Astrocyte (in vitro differentiated cells and primary cell): ENCODE data around the gene PSME4. TPM values are rescaled to one million over a fixed set of nuclear protein-coding genes. Genes with fewer than 3 reads are reported as not detected.

Experiments
- DNase-seq: peaks from one replicate; pipeline ENCODE4 v3.0.0-alpha.2; 2010; ENCODE audit warnings: low read depth
- FAIRE-seq: peaks from 2 replicates; lab custom pipeline; 2011; peaks lifted over from hg19 to GRCh38; lab: Jason Lieb, UNC
- H2AFZ ChIP-seq: 2 replicates; pipeline ENCODE4 v1.6.0; 2012; ENCODE audit warnings: low read depth, low read length, inconsistent platforms
- H3K27ac ChIP-seq: 2 replicates; pipeline ENCODE4 v1.5.1; 2011; ENCODE audit warnings: low read depth, low read length, inconsistent platforms
- H3K27me3 ChIP-seq: 2 replicates; pipeline ENCODE4 v1.6.0; 2011; ENCODE audit warnings: low read length, inconsistent platforms; ENCODE audit not compliant: insufficient read depth
- H3K36me3 ChIP-seq: 2 replicates; pipeline ENCODE4 v1.5.1; 2011; ENCODE audit warnings: low read length, inconsistent platforms; ENCODE audit not compliant: insufficient read depth
- H3K4me1 ChIP-seq: 2 replicates; pipeline ENCODE4 v1.5.1; 2011; ENCODE audit warnings: low read length, inconsistent platforms; ENCODE audit not compliant: insufficient read depth
- H3K4me2 ChIP-seq: 2 replicates; pipeline ENCODE4 v1.6.0; 2012; ENCODE audit warnings: low read length, inconsistent platforms
- H3K4me3 ChIP-seq: 2 replicates; pipeline ENCODE4 v1.5.1; 2011; ENCODE audit warnings: low read depth, mild to moderate bottlenecking, low read length, inconsistent platforms; ENCODE audit not compliant: insufficient read depth
- H3K79me2 ChIP-seq: 2 replicates; pipeline ENCODE4 v1.6.0; 2012; ENCODE audit warnings: mild to moderate bottlenecking, low read length, inconsistent platforms; ENCODE audit not compliant: insufficient read depth
- H3K9ac ChIP-seq: 2 replicates; pipeline ENCODE4 v1.6.0; 2012; ENCODE audit warnings: mild to moderate bottlenecking, low read length, inconsistent platforms
- H3K9me3 ChIP-seq: 2 replicates; pipeline ENCODE4 v1.5.1; 2012; ENCODE audit warnings: low read depth, mild to moderate bottlenecking, low read length, inconsistent platforms; ENCODE audit not compliant: insufficient read depth
- H4K20me1 ChIP-seq: 2 replicates; pipeline ENCODE4 v1.6.0; 2012; ENCODE audit warnings: low read length, inconsistent platforms; ENCODE audit not compliant: insufficient read depth
- H3K27ac Mint-ChIP-seq: one replicate; pipeline ENCODE4 v1.8.0; 2021; ENCODE audit warnings: mild to moderate bottlenecking, mixed read lengths; ENCODE audit not compliant: unreplicated experiment
- H3K27me3 Mint-ChIP-seq: one replicate; pipeline ENCODE4 v1.8.0; 2021; ENCODE audit warnings: low read depth, mixed read lengths; ENCODE audit not compliant: unreplicated experiment
- H3K36me3 Mint-ChIP-seq: one replicate; pipeline ENCODE4 v1.8.0; 2021; ENCODE audit warnings: low read depth, mixed read lengths; ENCODE audit not compliant: unreplicated experiment
- H3K4me1 Mint-ChIP-seq: one replicate; pipeline ENCODE4 v1.8.0; 2021; ENCODE audit warnings: low read depth, mixed read lengths; ENCODE audit not compliant: unreplicated experiment
- H3K4me3 Mint-ChIP-seq: one replicate; pipeline ENCODE4 v1.8.0; 2021; ENCODE audit warnings: mild to moderate bottlenecking, moderate library complexity, mixed read lengths; ENCODE audit not compliant: unreplicated experiment
- H3K9me3 Mint-ChIP-seq: one replicate; pipeline ENCODE4 v1.8.0; 2021; ENCODE audit warnings: mild to moderate bottlenecking, mixed read lengths; ENCODE audit not compliant: unreplicated experiment
- CTCF ChIP-seq: IDR thresholded peaks from 2 replicates; pipeline ENCODE4 v1.5.1; 2011; ENCODE audit warnings: low read depth, mild to moderate bottlenecking, inconsistent platforms, low read length, moderate library complexity; ENCODE audit not compliant: insufficient read depth
- EZH2 ChIP-seq: IDR thresholded peaks from 2 replicates; pipeline ENCODE4 v1.6.1; 2012; ENCODE audit warnings: mild to moderate bottlenecking, low read length, inconsistent platforms; ENCODE audit not compliant: insufficient read depth
- total RNA-seq: library from RNA; stranded (reverse); gene quantifications from 2 replicates; pipeline ENCODE4 v1.2.1, GENCODE V29; 2021

PSME4 gene
- total RNA-seq, 1 donor from 2014 or later, result 110 TPM

DNA sequence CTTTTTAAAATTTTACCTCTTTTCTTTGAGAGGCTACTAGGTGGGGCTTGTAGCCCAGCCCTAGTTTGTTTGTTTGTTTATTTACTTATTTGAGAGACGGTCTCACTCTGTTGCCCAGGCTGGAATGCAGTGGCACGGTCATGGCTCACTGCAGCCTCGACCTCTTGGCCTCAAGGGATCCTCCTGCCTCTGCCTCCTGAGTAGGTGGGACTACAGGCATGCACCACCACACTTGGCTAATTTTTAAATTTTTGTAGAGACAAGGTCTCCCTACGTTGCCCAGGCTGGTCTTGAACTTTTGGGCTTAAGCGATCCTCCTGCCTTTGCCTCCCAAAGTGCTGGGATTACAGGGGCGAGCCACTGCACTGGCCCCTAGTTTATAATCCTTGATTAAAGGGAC, 149.0 kb downstream of the PSME4 start:
- H3K4me2 ChIP-seq, result no peak overlapping the region
- Mint-ChIP-seq H3K4me3 (no peak overlapping the region), H3K9me3 (no peaks in the 10 kb centered on the region), H3K27ac (no peak overlapping the region), H3K36me3 (peaks cover under 1% of the 10 kb centered on the region), H3K4me1 (peaks cover 2% of the 10 kb centered on the region), H3K27me3 (no peaks in the 10 kb centered on the region)
- H3K79me2 ChIP-seq, result no peaks in the 10 kb centered on the region
- H3K4me3 ChIP-seq, result no peak overlapping the region
- H4K20me1 ChIP-seq, result no peaks in the 10 kb centered on the region
- H3K9ac ChIP-seq, result no peak overlapping the region
- DNase-seq (no peak), FAIRE-seq (no peak)
- H3K4me1 ChIP-seq, result no peaks in the 10 kb centered on the region
- H3K9me3 ChIP-seq, result no peaks in the 10 kb centered on the region
- H3K27me3 ChIP-seq, result no peaks in the 10 kb centered on the region
- peaks cover 15% of the 10 kb centered on the region for H3K36me3 ChIP-seq
- H3K27ac ChIP-seq, result no peak overlapping the region
- no peak overlapping the region for H2AFZ ChIP-seq
- TF ChIP-seq CTCF, result no peak
- no peak for TF ChIP-seq EZH2

GRCh38 chr2:53820711-53821110, 150.1 kb downstream of the PSME4 start:
- FAIRE-seq (no peak), DNase-seq (peak; percentile 13)
- Histone ChIP-seq H4K20me1 (no peaks in the 10 kb centered on the region), H3K79me2 (no peaks in the 10 kb centered on the region), H2AFZ (no peak overlapping the region), H3K4me1 (no peaks in the 10 kb centered on the region), H3K4me3 (no peak overlapping the region), H3K27me3 (no peaks in the 10 kb centered on the region), H3K9me3 (no peaks in the 10 kb centered on the region), H3K4me2 (no peak overlapping the region), H3K27ac (no peak overlapping the region), H3K9ac (no peak overlapping the region), H3K36me3 (peaks cover 18% of the 10 kb centered on the region)
- Mint-ChIP-seq H3K9me3 (no peaks in the 10 kb centered on the region), H3K27me3 (no peaks in the 10 kb centered on the region), H3K36me3 (peaks cover 3% of the 10 kb centered on the region), H3K4me3 (no peak overlapping the region), H3K4me1 (no peaks in the 10 kb centered on the region), H3K27ac (no peak overlapping the region)
- no peak for TF ChIP-seq EZH2
- no peak for TF ChIP-seq CTCF

- Histone ChIP-seq H3K9ac (no peak overlapping the region), H3K4me3 (no peak overlapping the region), H3K27me3 (no peaks in the 10 kb centered on the region), H3K36me3 (peaks cover 23% of the 10 kb centered on the region), H3K79me2 (no peaks in the 10 kb centered on the region), H4K20me1 (no peaks in the 10 kb centered on the region), H3K4me1 (no peaks in the 10 kb centered on the region), H2AFZ (no peak overlapping the region), H3K4me2 (no peak overlapping the region), H3K27ac (no peak overlapping the region), H3K9me3 (no peaks in the 10 kb centered on the region)
- Mint-ChIP-seq H3K4me3 (no peak overlapping the region), H3K9me3 (no peaks in the 10 kb centered on the region), H3K27ac (no peak overlapping the region), H3K36me3 (peaks cover 3% of the 10 kb centered on the region), H3K27me3 (no peaks in the 10 kb centered on the region), H3K4me1 (no peaks in the 10 kb centered on the region)
- TF ChIP-seq EZH2 (no peak), CTCF (no peak)
- no peak for FAIRE-seq
- no peak for DNase-seq
These were observed 150.7 kb downstream of the PSME4 start for GRCh38 chr2:53820048-53820447.
